GM21381 (cell line): ENCODE measurements around the gene NCKAP5.

ENCODE experiments used
- ATAC-seq: cut with Tn5 transposase; IDR thresholded peaks from one replicate; pipeline ENCODE4 v1.9.1; 2021; ENCODE audit warnings: mild to moderate bottlenecking, moderate library complexity; ENCODE audit not compliant: unreplicated experiment

NCKAP5 gene

GRCh38 chr2:133061874-133062593 is 506.2 kb downstream of the NCKAP5 start:
- no peak for ATAC-seq

- no peak for ATAC-seq
Observed at GRCh38 chr2:133054297-133054696, 514.0 kb downstream of the NCKAP5 start.

- no peak for ATAC-seq
Observed at GRCh38 chr2:133053541-133053940, 514.7 kb downstream of the NCKAP5 start.

GRCh38 chr2:133045787-133046186 is 522.5 kb downstream of the NCKAP5 start:
- no peak for ATAC-seq

- ATAC-seq, result no peak
Observed at GRCh38 chr2:133044556-133044955, 523.7 kb downstream of the NCKAP5 start.

GRCh38 chr2:133040170-133040569 is 528.1 kb downstream of the NCKAP5 start:
- ATAC-seq, result no peak

GRCh38 chr2:133039531-133039930 is 528.7 kb downstream of the NCKAP5 start:
- ATAC-seq, result no peak

- ATAC-seq, result no peak
Observed at GRCh38 chr2:133026536-133027177, 541.6 kb downstream of the NCKAP5 start.

GRCh38 chr2:133025004-133025403 is 543.3 kb downstream of the NCKAP5 start:
- ATAC-seq, result no peak

GRCh38 chr2:133012847-133013734 is 555.2 kb downstream of the NCKAP5 start:
- ATAC-seq, result no peak

GRCh38 chr2:133004623-133005022 is 563.6 kb downstream of the NCKAP5 start:
- no peak for ATAC-seq

- no peak for ATAC-seq
Observed at GRCh38 chr2:132999421-132999820, 568.8 kb downstream of the NCKAP5 start.

GRCh38 chr2:132998221-132998620 is 570.0 kb downstream of the NCKAP5 start:
- no peak for ATAC-seq

- no peak for ATAC-seq
Observed at GRCh38 chr2:132991471-132992045, 576.7 kb downstream of the NCKAP5 start.

- no peak for ATAC-seq
Observed at GRCh38 chr2:132984731-132985130, 583.5 kb downstream of the NCKAP5 start.

- no peak for ATAC-seq
Observed at GRCh38 chr2:132980304-132980703, 588.0 kb downstream of the NCKAP5 start.

- ATAC-seq, result peak; percentile 54
Observed at GRCh38 chr2:132979339-132980093, 588.7 kb downstream of the NCKAP5 start.

GRCh38 chr2:132978840-132979239 is 589.4 kb downstream of the NCKAP5 start:
- no peak for ATAC-seq

- no peak for ATAC-seq
Observed at GRCh38 chr2:132977812-132978529, 590.3 kb downstream of the NCKAP5 start.
